HEK293 (cell line): ENCODE measurements around the gene MBOAT2.

Experiments used
- CTCF ChIA-PET: fragments of 350-600 bp; formaldehyde crosslinking; extraction: SDS; loops from one replicate; lab custom pipeline; 2021; ENCODE audit warnings: antibody characterized with exemption; lab: Yijun Ruan, JAX
- POLR2A ChIA-PET: fragments of 300-600 bp; formaldehyde crosslinking; extraction: SDS; loops from one replicate; lab custom pipeline; 2020; ENCODE audit warnings: antibody characterized with exemption, inconsistent platforms; lab: Yijun Ruan, JAX
- H3K27ac ChIP-seq: fragments of 200-500 bp; sonication (Bioruptor generic); 2 replicates; pipeline ENCODE4 v1.5.1; 2014; ENCODE audit warnings: low read depth, low read length, control low read depth, inconsistent platforms; ENCODE audit errors: extremely low read depth
- H3K36me3 ChIP-seq, 2 experiments: fragments of 200-500 bp in 1 of 2; sonication (Bioruptor generic) in 1 of 2; 1 replicate in 1 of 2; 2 replicates in 1 of 2; pipeline ENCODE4 v1.5.1; 2014 to 2017; ENCODE audit warnings: inconsistent platforms in 2 of 2, low read length in 2 of 2; ENCODE audit not compliant: control insufficient read depth in 2 of 2, insufficient read depth in 1 of 2
- H3K4me1 ChIP-seq: fragments of 200-500 bp; sonication (Bioruptor generic); 2 replicates; pipeline ENCODE4 v1.5.1; 2014; ENCODE audit warnings: mild to moderate bottlenecking, low read length, inconsistent platforms; ENCODE audit not compliant: control insufficient read depth, insufficient read depth
- H3K4me3 ChIP-seq: 2 replicates; pipeline ENCODE4 v1.5.1; 2011; ENCODE audit warnings: low read depth, mild to moderate bottlenecking, control low read depth, low read length, moderate library complexity
- H3K9me3 ChIP-seq: fragments of 200-500 bp; sonication (Bioruptor generic); 2 replicates; pipeline ENCODE4 v1.5.1; 2014; ENCODE audit warnings: low read depth, low read length, inconsistent platforms; ENCODE audit not compliant: control insufficient read depth, insufficient read depth
- BCL11B ChIP-seq: fragments of 450-650 bp; formaldehyde crosslinking; IDR thresholded peaks from 2 replicates; pipeline ENCODE4 v1.5.1; 2016; ENCODE audit warnings: low read depth, missing biosample characterization, missing genetic modification characterization
- FEZF1 ChIP-seq: fragments of 450-650 bp; formaldehyde crosslinking; IDR thresholded peaks from 2 replicates; pipeline ENCODE4 v1.5.1; 2016; ENCODE audit warnings: missing biosample characterization, missing genetic modification characterization
- KLF7 ChIP-seq: fragments of 450-650 bp; formaldehyde crosslinking; IDR thresholded peaks from 2 replicates; pipeline ENCODE4 v1.5.1; 2016; ENCODE audit warnings: missing biosample characterization, missing genetic modification characterization, borderline replicate concordance
- SP3 ChIP-seq: fragments of 450-650 bp; formaldehyde crosslinking; IDR thresholded peaks from 2 replicates; pipeline ENCODE4 v1.5.1; 2016; ENCODE audit warnings: missing biosample characterization, missing genetic modification characterization
- TRIM28 ChIP-seq: IDR thresholded peaks from 2 replicates; pipeline ENCODE4 v1.6.1; 2011; ENCODE audit warnings: low read length, control low read depth, borderline replicate concordance
- TSHZ1 ChIP-seq: fragments of 450-650 bp; formaldehyde crosslinking; IDR thresholded peaks from 2 replicates; pipeline ENCODE4 v1.5.1; 2016; ENCODE audit warnings: missing biosample characterization, missing genetic modification characterization, borderline replicate concordance
- ZNF148 ChIP-seq: fragments of 450-650 bp; formaldehyde crosslinking; IDR thresholded peaks from 2 replicates; pipeline ENCODE4 v1.5.0; 2017; ENCODE audit warnings: missing biosample characterization, missing genetic modification characterization, borderline replicate concordance
- ZNF214 ChIP-seq: fragments of 450-650 bp; formaldehyde crosslinking; IDR thresholded peaks from 2 replicates; pipeline ENCODE4 v1.5.1; 2017; ENCODE audit warnings: missing biosample characterization, mild to moderate bottlenecking, missing genetic modification characterization, borderline replicate concordance
- ZNF223 ChIP-seq: fragments of 450-650 bp; formaldehyde crosslinking; IDR thresholded peaks from 2 replicates; pipeline ENCODE4 v1.5.1; 2016; ENCODE audit warnings: missing biosample characterization, missing genetic modification characterization
- ZNF23 ChIP-seq: fragments of 450-650 bp; formaldehyde crosslinking; IDR thresholded peaks from 2 replicates; pipeline ENCODE4 v1.5.1; 2016; ENCODE audit warnings: missing biosample characterization, missing genetic modification characterization, borderline replicate concordance
- ZNF26 ChIP-seq: fragments of 450-650 bp; formaldehyde crosslinking; IDR thresholded peaks from 2 replicates; pipeline ENCODE4 v1.5.1; 2016; ENCODE audit warnings: missing biosample characterization, missing genetic modification characterization
- ZNF280D ChIP-seq: fragments of 450-650 bp; formaldehyde crosslinking; IDR thresholded peaks from 2 replicates; pipeline ENCODE4 v1.5.1; 2016; ENCODE audit warnings: missing biosample characterization, missing genetic modification characterization
- ZNF354C ChIP-seq: fragments of 450-650 bp; formaldehyde crosslinking; IDR thresholded peaks from 2 replicates; pipeline ENCODE4 v1.5.1; 2016; ENCODE audit warnings: missing biosample characterization, missing genetic modification characterization, low read depth, borderline replicate concordance
- ZNF488 ChIP-seq: fragments of 450-650 bp; formaldehyde crosslinking; IDR thresholded peaks from 2 replicates; pipeline ENCODE4 v1.5.1; 2016; ENCODE audit warnings: missing biosample characterization, missing genetic modification characterization
- ZNF501 ChIP-seq: fragments of 450-650 bp; formaldehyde crosslinking; IDR thresholded peaks from 2 replicates; pipeline ENCODE4 v1.5.1; 2016; ENCODE audit warnings: missing biosample characterization, missing genetic modification characterization
- ZNF558 ChIP-seq: fragments of 450-650 bp; formaldehyde crosslinking; IDR thresholded peaks from 2 replicates; pipeline ENCODE4 v1.5.1; 2016; ENCODE audit warnings: missing biosample characterization, missing genetic modification characterization
- ZNF654 ChIP-seq: fragments of 450-650 bp; formaldehyde crosslinking; IDR thresholded peaks from 2 replicates; pipeline ENCODE4 v1.5.1; 2016; ENCODE audit warnings: low read depth, missing biosample characterization, missing genetic modification characterization
- ZNF76 ChIP-seq: fragments of 450-650 bp; formaldehyde crosslinking; IDR thresholded peaks from 2 replicates; pipeline ENCODE4; 2016; ENCODE audit warnings: low read depth, missing biosample characterization, missing genetic modification characterization, borderline replicate concordance
- ZNF792 ChIP-seq: fragments of 450-650 bp; formaldehyde crosslinking; IDR thresholded peaks from 2 replicates; pipeline ENCODE4 v1.5.1; 2016; ENCODE audit warnings: missing biosample characterization, missing genetic modification characterization

MBOAT2 gene

GRCh38 chr2:8985561-8986326 is 17.7 kb downstream of the MBOAT2 start:
- no peaks in the 10 kb centered on the region for H3K9me3 ChIP-seq
- POLR2A ChIA-PET = interaction anchor here (0.6 kb wide), 1 partner anchor 1409 kb away, joined by 3 read pairs; no protein-coding TSS in a partner anchor

More at GRCh38 chr2:8985561-8986326, 17.7 kb downstream of the MBOAT2 start:
- CTCF ChIA-PET = interaction anchor here (0.5 kb wide), 1 partner anchor 31 kb away, joined by 4 read pairs; no protein-coding TSS in a partner anchor
- Histone ChIP-seq H3K36me3 (no peaks in the 10 kb centered on the region), H3K4me3 (no peak overlapping the region), H3K27ac (no peak overlapping the region)
- TF ChIP-seq ZNF23 (no peak), ZNF558 (tag by site-specific recombination) (no peak), TRIM28 (no peak), ZNF148 (tag by site-specific recombination) (no peak), KLF7 (tag by site-specific recombination) (no peak), ZNF792 (no peak), SP3 (tag by site-specific recombination) (no peak), TSHZ1 (tag by site-specific recombination) (no peak), BCL11B (tag by site-specific recombination) (no peak), ZNF223 (tag by site-specific recombination) (no peak), ZNF354C (tag by site-specific recombination) (no peak), ZNF488 (tag by site-specific recombination) (no peak), ZNF501 (tag by site-specific recombination) (no peak), ZNF76 (tag by site-specific recombination) (no peak), ZNF280D (tag by site-specific recombination) (no peak), FEZF1 (no peak), ZNF214 (tag by site-specific recombination) (no peak), ZNF654 (tag by site-specific recombination) (no peak), ZNF26 (tag by site-specific recombination) (no peak)
- TF ChIP-seq, all 188 proteins: peak for 0
- H3K4me1 ChIP-seq = peaks cover 4% of the 10 kb centered on the region; the same call in 1 of the 2 replicates
